Measurements from ENCODE around the gene SYNPO2.

SYNPO2 gene

DNA sequence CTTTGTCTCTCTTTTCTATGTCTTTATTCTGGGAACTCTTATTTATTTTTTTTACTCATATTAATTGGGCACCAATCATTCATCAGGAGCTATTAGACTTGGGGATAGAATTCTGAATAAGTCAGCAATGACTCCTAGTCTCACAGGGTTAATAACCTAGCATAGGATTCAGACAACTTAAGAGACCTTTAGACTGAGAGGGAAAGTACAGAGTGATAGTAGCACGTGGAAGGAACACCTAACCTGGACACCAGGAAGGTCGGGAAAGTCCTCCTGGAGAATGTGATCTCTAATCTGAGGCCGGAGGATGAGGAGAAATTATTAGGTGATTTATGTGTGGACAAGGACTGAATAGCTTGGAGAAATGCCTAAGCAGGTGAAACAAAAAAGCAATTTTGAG, 3.9 kb upstream of the SYNPO2 start:
- Mint-ChIP-seq H3K36me3 (ENCODE audit: low read depth) (no peaks in the 10 kb centered on the region), H3K4me3 (no peak overlapping the region), H3K27me3 (ENCODE audit: low read depth, poor library complexity) (peaks cover 25% of the 10 kb centered on the region), H3K9me3 (no peaks in the 10 kb centered on the region), H3K4me1 (peaks cover 21% of the 10 kb centered on the region), H3K27ac (no peak overlapping the region)
- TF ChIP-seq, protein P1, sequence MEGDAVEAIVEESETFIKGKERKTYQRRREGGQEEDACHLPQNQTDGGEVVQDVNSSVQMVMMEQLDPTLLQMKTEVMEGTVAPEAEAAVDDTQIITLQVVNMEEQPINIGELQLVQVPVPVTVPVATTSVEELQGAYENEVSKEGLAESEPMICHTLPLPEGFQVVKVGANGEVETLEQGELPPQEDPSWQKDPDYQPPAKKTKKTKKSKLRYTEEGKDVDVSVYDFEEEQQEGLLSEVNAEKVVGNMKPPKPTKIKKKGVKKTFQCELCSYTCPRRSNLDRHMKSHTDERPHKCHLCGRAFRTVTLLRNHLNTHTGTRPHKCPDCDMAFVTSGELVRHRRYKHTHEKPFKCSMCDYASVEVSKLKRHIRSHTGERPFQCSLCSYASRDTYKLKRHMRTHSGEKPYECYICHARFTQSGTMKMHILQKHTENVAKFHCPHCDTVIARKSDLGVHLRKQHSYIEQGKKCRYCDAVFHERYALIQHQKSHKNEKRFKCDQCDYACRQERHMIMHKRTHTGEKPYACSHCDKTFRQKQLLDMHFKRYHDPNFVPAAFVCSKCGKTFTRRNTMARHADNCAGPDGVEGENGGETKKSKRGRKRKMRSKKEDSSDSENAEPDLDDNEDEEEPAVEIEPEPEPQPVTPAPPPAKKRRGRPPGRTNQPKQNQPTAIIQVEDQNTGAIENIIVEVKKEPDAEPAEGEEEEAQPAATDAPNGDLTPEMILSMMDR (IDR thresholded peaks at IDR 0.05): no peak
- no peak for DNase-seq

DNA sequence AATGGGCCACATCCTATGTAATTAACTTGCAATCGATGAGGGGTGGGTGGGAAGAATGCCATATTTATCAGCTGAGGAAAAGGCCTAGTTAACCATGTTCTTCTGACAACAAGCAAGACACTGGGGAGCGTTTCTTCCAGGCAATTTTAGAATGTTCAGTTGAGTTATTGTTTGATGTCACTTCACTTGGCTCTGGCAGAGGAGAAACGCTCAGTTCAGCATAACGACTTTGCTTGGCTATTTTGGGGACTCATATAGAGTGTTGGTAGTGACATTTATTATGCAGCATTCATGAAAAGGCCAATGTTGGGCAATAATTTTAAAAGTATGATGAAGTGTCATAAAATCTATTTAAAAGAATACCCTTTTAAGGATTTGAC, 648 bp downstream of the SYNPO2 start:
- DNase-seq: no peak
- TF ChIP-seq, protein P1 (IDR thresholded peaks at IDR 0.05): no peak
- H3K27ac Mint-ChIP-seq: no peak overlapping the region
- no peaks in the 10 kb centered on the region for H3K9me3 Mint-ChIP-seq
- H3K4me1 Mint-ChIP-seq: peaks cover 13% of the 10 kb centered on the region
- H3K36me3 Mint-ChIP-seq (ENCODE audit: low read depth): no peaks in the 10 kb centered on the region
- H3K27me3 Mint-ChIP-seq (ENCODE audit: low read depth, poor library complexity): peaks cover 33% of the 10 kb centered on the region
- H3K4me3 Mint-ChIP-seq: peak overlapping the region; percentile 79

DNA sequence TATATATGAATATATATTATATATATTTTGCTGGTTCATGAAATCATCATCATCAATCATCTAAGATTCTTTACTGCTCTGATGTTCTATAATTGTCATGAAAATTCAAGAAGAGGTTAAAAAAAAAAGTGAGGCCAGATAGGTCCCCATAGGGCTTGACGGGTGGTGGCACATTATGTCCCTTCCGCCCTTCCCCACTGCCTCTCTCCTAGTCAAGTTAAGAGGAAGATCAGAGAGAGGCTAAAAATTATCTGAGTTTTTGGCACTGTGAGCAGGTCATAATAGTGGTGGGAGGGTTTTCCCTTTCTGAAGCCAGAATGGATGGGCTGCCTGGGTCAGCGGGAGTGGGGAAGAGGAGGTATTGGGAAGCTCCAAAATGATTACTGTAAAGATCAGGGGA, 5.4 kb downstream of the SYNPO2 start:
- no peak overlapping the region for H3K4me3 Mint-ChIP-seq
- TF ChIP-seq, protein P1 (IDR thresholded peaks at IDR 0.05): no peak
- no peak overlapping the region for H3K27ac Mint-ChIP-seq
- no peaks in the 10 kb centered on the region for H3K9me3 Mint-ChIP-seq
- peaks cover 4% of the 10 kb centered on the region for H3K4me1 Mint-ChIP-seq
- H3K27me3 Mint-ChIP-seq (ENCODE audit: low read depth, poor library complexity): peaks cover 14% of the 10 kb centered on the region
- DNase-seq: no peak
- H3K36me3 Mint-ChIP-seq (ENCODE audit: low read depth): no peaks in the 10 kb centered on the region

DNA sequence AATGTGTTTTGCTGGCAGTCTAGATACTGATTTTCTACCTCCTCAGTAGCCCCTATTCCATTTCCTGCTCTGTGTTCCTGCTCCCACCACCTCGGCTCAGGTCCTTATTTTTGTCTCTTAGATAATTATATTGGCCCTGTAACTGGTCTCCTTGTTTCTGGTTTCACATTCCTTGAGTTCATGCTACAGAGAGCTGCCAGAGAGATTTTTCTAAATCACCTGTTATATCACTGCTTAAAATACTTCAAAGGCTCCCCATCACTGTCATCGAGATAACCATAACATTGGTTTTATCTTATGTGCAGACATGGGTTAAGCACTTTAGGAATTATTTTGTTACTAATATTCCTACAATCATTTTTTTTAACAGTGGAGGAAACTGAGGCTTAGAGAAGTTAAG, 9.6 kb downstream of the SYNPO2 start:
- H3K27ac Mint-ChIP-seq: no peak overlapping the region
- TF ChIP-seq, protein P1 (IDR thresholded peaks at IDR 0.05): no peak

DNA sequence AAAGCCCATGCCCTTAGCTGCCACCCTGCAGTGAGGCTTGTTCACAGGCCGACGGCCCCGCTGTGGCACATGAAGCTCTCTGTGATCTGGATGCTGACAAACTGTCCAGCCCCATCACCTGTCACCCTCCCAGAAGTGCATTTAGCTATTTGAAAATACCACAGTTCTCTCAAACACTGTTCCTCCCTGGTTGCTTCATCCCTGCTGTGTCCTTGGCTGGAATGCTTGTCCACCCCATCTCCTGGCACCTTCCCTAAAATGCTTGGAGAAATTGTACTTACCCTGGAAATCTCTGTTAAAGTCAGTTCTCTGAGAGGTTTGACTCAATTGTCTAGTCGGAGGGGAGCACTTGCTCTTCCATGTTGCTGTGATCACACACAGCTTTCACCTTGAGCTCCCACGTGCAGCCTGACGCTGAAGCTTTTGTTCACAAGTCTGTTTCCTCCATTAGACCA, 10.1 kb downstream of the SYNPO2 start:
- H3K4me1 Mint-ChIP-seq: no peaks in the 10 kb centered on the region
- TF ChIP-seq, protein P1 (IDR thresholded peaks at IDR 0.05): no peak

More for the DNA sequence above, 9.6 kb downstream of the SYNPO2 start:
- no peak for DNase-seq
- Mint-ChIP-seq H3K4me3 (no peak overlapping the region), H3K9me3 (no peaks in the 10 kb centered on the region), H3K4me1 (no peaks in the 10 kb centered on the region), H3K36me3 (ENCODE audit: low read depth) (no peaks in the 10 kb centered on the region), H3K27me3 (ENCODE audit: low read depth, poor library complexity) (no peaks in the 10 kb centered on the region)

DNA sequence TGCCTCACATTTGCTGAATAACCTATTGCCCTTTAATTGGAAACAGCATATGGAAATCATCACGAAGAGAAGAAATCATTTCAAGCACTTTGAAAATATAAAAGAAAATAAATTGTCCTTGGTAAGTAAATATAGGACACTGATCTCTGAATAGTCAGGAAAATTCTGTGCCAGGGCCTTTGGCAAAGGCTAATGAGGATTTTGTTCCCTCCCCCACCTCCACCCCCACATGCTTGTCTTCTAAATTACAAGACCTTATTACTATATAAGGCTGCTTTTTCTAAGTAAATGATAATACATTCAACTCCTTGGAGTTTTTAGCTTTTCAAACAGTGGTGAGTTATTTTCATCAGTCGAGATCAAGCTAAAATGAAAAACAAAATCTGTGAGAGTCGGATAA, 15.8 kb downstream of the SYNPO2 start:
- peaks cover 15% of the 10 kb centered on the region for H3K4me1 Mint-ChIP-seq
- no peaks in the 10 kb centered on the region for H3K9me3 Mint-ChIP-seq
- no peaks in the 10 kb centered on the region for H3K36me3 Mint-ChIP-seq (ENCODE audit: low read depth)
- no peak for DNase-seq
- H3K4me3 Mint-ChIP-seq: no peak overlapping the region
- no peaks in the 10 kb centered on the region for H3K27me3 Mint-ChIP-seq (ENCODE audit: low read depth, poor library complexity)
- TF ChIP-seq, protein P1 (IDR thresholded peaks at IDR 0.05): no peak
- no peak overlapping the region for H3K27ac Mint-ChIP-seq

More for the DNA sequence above, 10.1 kb downstream of the SYNPO2 start:
- Mint-ChIP-seq H3K4me3 (no peak overlapping the region), H3K27me3 (ENCODE audit: low read depth, poor library complexity) (no peaks in the 10 kb centered on the region), H3K36me3 (ENCODE audit: low read depth) (no peaks in the 10 kb centered on the region), H3K9me3 (no peaks in the 10 kb centered on the region), H3K27ac (peak overlapping the region; percentile 16)
- no peak for DNase-seq

Measured in nephron progenitor cell (in vitro differentiated cells).